ENCODE measurements around the gene SEL1L2.

SEL1L2 gene

GRCh38 chr20:13863244-13863643 is 127.2 kb downstream of the SEL1L2 start:
- no peak for DNase-seq

- no peak for DNase-seq
These were observed 128.2 kb downstream of the SEL1L2 start for GRCh38 chr20:13862245-13862644.

GRCh38 chr20:13858871-13859270 is 131.5 kb downstream of the SEL1L2 start:
- no peak for DNase-seq

- DNase-seq = no peak
These were observed 132.0 kb downstream of the SEL1L2 start for GRCh38 chr20:13858439-13858838.

GRCh38 chr20:13857961-13858360 is 132.5 kb downstream of the SEL1L2 start:
- DNase-seq = no peak

- no peak for DNase-seq
These were observed 133.1 kb downstream of the SEL1L2 start for GRCh38 chr20:13857304-13857703.

- no peak for DNase-seq
These were observed 134.1 kb downstream of the SEL1L2 start for GRCh38 chr20:13856354-13856753.

GRCh38 chr20:13855613-13856012 is 134.8 kb downstream of the SEL1L2 start:
- DNase-seq = no peak

GRCh38 chr20:13852306-13852705 is 138.1 kb downstream of the SEL1L2 start:
- DNase-seq = no peak

- DNase-seq = no peak
These were observed 139.1 kb downstream of the SEL1L2 start for GRCh38 chr20:13851279-13851678.

- no peak for DNase-seq
These were observed 146.1 kb downstream of the SEL1L2 start for GRCh38 chr20:13844296-13844695.

GRCh38 chr20:13841206-13841605 is 149.2 kb downstream of the SEL1L2 start:
- no peak for DNase-seq

- DNase-seq = no peak
These were observed 150.3 kb downstream of the SEL1L2 start for GRCh38 chr20:13840093-13840465.

- no peak for DNase-seq
These were observed 150.9 kb downstream of the SEL1L2 start for GRCh38 chr20:13839421-13840092.

- DNase-seq = no peak
These were observed 151.8 kb downstream of the SEL1L2 start for GRCh38 chr20:13838664-13839063.

GRCh38 chr20:13831476-13831875 is 158.9 kb downstream of the SEL1L2 start:
- DNase-seq = no peak

GRCh38 chr20:13825465-13825864 is 164.9 kb downstream of the SEL1L2 start:
- no peak for DNase-seq

- DNase-seq = no peak
These were observed 166.0 kb downstream of the SEL1L2 start for GRCh38 chr20:13824459-13824858.

- no peak for DNase-seq
These were observed 168.0 kb downstream of the SEL1L2 start for GRCh38 chr20:13822459-13822858.

GRCh38 chr20:13821876-13822275 is 168.5 kb downstream of the SEL1L2 start:
- no peak for DNase-seq

- peak in 2 of 6 experiments; percentile 3 to 18 for DNase-seq
These were observed 170.3 kb downstream of the SEL1L2 start for GRCh38 chr20:13819885-13820645.

- no peak for DNase-seq
These were observed 173.1 kb downstream of the SEL1L2 start for GRCh38 chr20:13817342-13817741.

- DNase-seq = no peak
These were observed 173.7 kb downstream of the SEL1L2 start for GRCh38 chr20:13816757-13817156.

GRCh38 chr20:13814672-13815071 is 175.7 kb downstream of the SEL1L2 start:
- no peak for DNase-seq

- DNase-seq = no peak
These were observed 176.5 kb downstream of the SEL1L2 start for GRCh38 chr20:13813910-13814309.
